Right atrium auricular region (tissue), 2 donors: Measurements from ENCODE around the gene RHBDF2. TPM values are rescaled to one million over a fixed set of nuclear protein-coding genes. Genes with fewer than 3 reads are reported as not detected.
A peak's percentile ranks its signal among the peaks of the same experiment; 100 is the strongest.

Experiments used
- DNase-seq: peaks from one replicate; pipeline ENCODE4 v3.0.0-alpha.2; 2019; ENCODE audit warnings: low spot score
- H3K27ac ChIP-seq, 2 donors: fragments of 200-600 bp; sonication (generic); 1 replicate in 1 of 2; 2 replicates in 1 of 2; pipeline ENCODE4 v1.5.1; 2016 to 2019
- H3K27me3 ChIP-seq, 2 donors: fragments of 200-600 bp; sonication (generic); one replicate each; pipeline versions ENCODE4 v1.5.1 to v1.6.0; 2017 to 2019
- H3K36me3 ChIP-seq: fragments of 200-600 bp; sonication (generic); one replicate; pipeline ENCODE4 v1.5.1; 2016
- H3K4me1 ChIP-seq, 2 donors: fragments of 200-600 bp; sonication (generic); one replicate each; pipeline versions ENCODE4 v1.5.1 to v1.6.0; 2017 to 2019
- H3K4me3 ChIP-seq, 2 donors: fragments of 200-600 bp; sonication (generic); 1 replicate in 1 of 2; 2 replicates in 1 of 2; pipeline ENCODE4 v1.5.1; 2017 to 2019; ENCODE audit warnings: mild to moderate bottlenecking in 1 of 2, moderate library complexity in 1 of 2
- H3K9me3 ChIP-seq, 2 donors: fragments of 200-600 bp; sonication (generic); one replicate each; pipeline ENCODE4 v1.5.1; 2019
- CTCF ChIP-seq, 2 donors: fragments of 200-600 bp; sonication (generic); IDR thresholded peaks; one replicate each; pipeline ENCODE4 v1.5.1; 2019; ENCODE audit warnings: antibody characterized with exemption in 2 of 2
- total RNA-seq, 2 donors: library from RNA; depleted of rRNA; stranded (reverse); fragments of >200 nt; gene quantifications; one replicate each; pipeline ENCODE4 v1.1.0, GENCODE V29; 2016

RHBDF2 gene
- total RNA-seq, 2 donors from 2014 or later: 13.6 to 14.8 TPM

DNA sequence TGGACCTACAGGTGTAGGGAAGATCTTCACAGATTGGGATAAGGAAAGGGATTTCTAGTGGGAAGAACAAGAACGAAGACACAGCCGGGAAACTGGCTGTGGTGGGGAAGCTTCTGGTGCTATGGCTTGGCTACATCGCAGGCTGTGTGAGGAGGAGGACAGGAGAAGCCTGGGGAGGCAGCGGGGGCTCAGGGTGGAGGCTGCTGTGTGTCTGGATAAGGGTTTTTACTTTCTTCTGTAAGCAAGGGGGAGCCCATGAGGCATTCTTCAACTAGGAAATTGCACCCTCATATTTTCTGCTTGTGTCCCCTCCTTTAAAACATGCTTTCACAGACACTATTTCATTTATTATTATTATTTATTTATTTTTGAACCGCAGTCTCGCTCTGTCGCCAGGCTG lies 2.9 kb upstream of the RHBDF2 start:
- H3K9me3 ChIP-seq: no peaks in the 10 kb centered on the region
- no peak for DNase-seq
- TF ChIP-seq CTCF (IDR thresholded peaks at IDR 0.05): no peak

DNA sequence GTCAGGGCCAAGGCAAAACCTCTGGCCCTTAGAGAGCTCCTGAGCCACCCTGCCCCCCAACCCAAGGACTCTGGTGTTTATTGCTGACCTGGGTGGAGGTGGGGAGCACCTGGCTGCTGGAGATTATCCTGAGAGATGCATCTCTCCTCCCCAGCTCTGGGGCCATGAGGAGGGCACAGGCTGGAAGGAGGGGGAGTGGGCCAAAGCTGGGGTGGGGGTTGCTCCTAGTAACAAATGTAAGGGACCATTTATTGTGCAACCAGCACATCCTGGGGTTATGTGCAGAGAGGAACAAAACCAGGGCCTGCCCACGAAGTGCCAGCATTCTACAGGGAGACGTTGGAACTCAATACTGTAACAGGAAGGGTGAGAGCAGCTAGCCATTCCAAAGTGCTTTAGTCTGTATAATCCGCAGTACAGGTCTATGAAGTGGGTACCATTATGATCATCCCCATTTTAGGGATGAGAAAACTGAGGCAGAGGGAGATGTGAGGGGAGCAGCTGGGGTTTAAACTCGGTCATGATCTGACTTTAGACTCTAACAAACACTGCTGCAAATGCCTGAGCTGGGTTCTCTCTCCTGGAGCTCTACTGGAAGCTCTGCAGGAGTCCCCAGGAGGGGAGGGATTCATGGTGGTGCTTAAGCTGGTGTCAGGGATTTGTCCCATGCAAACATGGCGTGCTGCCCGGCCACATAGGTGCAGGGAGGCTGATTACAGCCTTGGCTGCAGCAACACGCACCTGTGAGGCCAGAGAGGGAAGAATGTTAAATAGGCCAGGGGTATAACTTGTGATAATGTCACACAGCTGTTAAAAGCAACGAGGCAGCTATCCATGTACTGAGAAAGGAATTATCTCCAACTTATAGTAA lies 1.4 kb upstream of the RHBDF2 start:
- H3K36me3 ChIP-seq: no peaks in the 10 kb centered on the region
- DNase-seq: no peak
- TF ChIP-seq CTCF (IDR thresholded peaks at IDR 0.05): no peak
- no peaks in the 10 kb centered on the region for H3K9me3 ChIP-seq
- H3K4me3 ChIP-seq: no peak overlapping the region
- no peaks in the 10 kb centered on the region for H3K27me3 ChIP-seq
- H3K4me1 ChIP-seq: peaks cover 0 to 46% of the 10 kb centered on the region in 2 donors
- H3K27ac ChIP-seq: peak overlapping the region; percentile 90 to 94

More for the DNA sequence above, 2.9 kb upstream of the RHBDF2 start:
- H3K4me1 ChIP-seq: peaks cover 0 to 31% of the 10 kb centered on the region in 2 donors
- H3K27ac ChIP-seq: no peak overlapping the region
- H3K4me3 ChIP-seq: no peak overlapping the region
- no peaks in the 10 kb centered on the region for H3K36me3 ChIP-seq
- no peaks in the 10 kb centered on the region for H3K27me3 ChIP-seq

DNA sequence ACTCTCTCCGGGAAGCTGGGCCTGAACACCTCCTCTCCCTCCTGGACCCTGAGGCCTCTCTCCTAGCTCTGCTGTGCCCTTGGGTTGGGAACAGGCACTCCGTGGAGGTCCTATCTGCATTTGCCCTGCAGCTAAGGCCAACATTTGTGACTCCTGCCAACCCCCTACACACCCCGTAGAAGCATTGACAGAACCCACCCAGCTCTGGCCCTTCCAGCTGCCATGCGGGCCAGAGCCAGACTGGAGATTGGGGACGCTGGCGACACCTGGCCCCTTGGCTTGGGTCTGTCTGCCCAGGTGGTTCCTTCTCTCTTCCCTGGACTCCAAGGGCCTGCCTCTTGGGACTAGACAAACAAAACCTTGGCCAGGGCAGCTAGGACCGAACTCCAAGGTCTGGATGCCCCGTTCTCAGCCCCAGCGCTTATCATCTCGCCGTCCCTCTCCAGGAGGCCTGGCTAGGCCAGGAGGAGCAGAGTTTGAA lies 644 bp upstream of the RHBDF2 start:
- Histone ChIP-seq H3K36me3 (no peaks in the 10 kb centered on the region), H3K4me1 (peaks cover 0 to 54% of the 10 kb centered on the region in 2 donors), H3K27ac (peak overlapping the region; percentile 90 to 94), H3K4me3 (peak overlapping the region; percentile 59 to 78), H3K9me3 (no peaks in the 10 kb centered on the region), H3K27me3 (no peaks in the 10 kb centered on the region)
- no peak for DNase-seq
- no peak for TF ChIP-seq CTCF (IDR thresholded peaks at IDR 0.05)

DNA sequence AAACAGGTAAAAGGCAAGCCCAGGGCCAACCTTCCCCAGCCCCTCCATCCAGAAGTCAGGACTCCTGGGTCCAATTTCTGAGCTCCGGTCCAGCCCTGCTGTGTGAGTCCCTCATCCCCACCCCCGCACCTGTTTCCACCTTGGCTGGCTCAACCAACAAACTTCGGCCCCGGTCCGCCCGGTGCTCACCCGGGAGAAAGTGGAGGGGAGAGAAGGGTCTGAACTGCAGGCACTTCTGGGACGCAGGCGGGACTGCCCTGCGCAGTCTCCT lies 541 bp downstream of the RHBDF2 start:
- no peak for DNase-seq
- Histone ChIP-seq H3K36me3 (no peaks in the 10 kb centered on the region), H3K4me3 (peak overlapping the region; percentile 59 to 78), H3K4me1 (peaks cover 0 to 60% of the 10 kb centered on the region in 2 donors), H3K9me3 (no peaks in the 10 kb centered on the region), H3K27me3 (no peaks in the 10 kb centered on the region), H3K27ac (peak overlapping the region; percentile 90 to 94)
- TF ChIP-seq CTCF (IDR thresholded peaks at IDR 0.05): no peak

- peak overlapping the region; percentile 90 to 94 for H3K27ac ChIP-seq
- no peak for DNase-seq
- H3K27me3 ChIP-seq: no peaks in the 10 kb centered on the region
- TF ChIP-seq CTCF (IDR thresholded peaks at IDR 0.05): no peak
- peak overlapping the region; percentile 59 to 78 for H3K4me3 ChIP-seq
- H3K36me3 ChIP-seq: no peaks in the 10 kb centered on the region
- no peaks in the 10 kb centered on the region for H3K9me3 ChIP-seq
- H3K4me1 ChIP-seq: peaks cover 0 to 62% of the 10 kb centered on the region in 2 donors
Measured at GRCh38 chr17:76500074-76500746, 1.0 kb downstream of the RHBDF2 start.
